ENCODE results near the gene RCOR1.
"Not testable (repeated sequence)": the region's sequence is repeated elsewhere in the genome, so short reads cannot be mapped to it uniquely, and the experiment has no call there.

RCOR1 gene

GRCh38 chr14:102571478-102572042 is 20.9 kb upstream of the RCOR1 start:
- no peak for DNase-seq

GRCh38 chr14:102573161-102573560 is 19.3 kb upstream of the RCOR1 start:
- not testable (repeated sequence) for DNase-seq

GRCh38 chr14:102573591-102574046 is 18.8 kb upstream of the RCOR1 start:
- DNase-seq: no peak

- DNase-seq: no peak
Measured at GRCh38 chr14:102574281-102575159, 17.9 kb upstream of the RCOR1 start.

- DNase-seq: no peak
Measured at GRCh38 chr14:102575160-102575845, 17.1 kb upstream of the RCOR1 start.

- not testable (repeated sequence) for DNase-seq
Measured at GRCh38 chr14:102575846-102576428, 16.5 kb upstream of the RCOR1 start.

GRCh38 chr14:102578821-102579220 is 13.6 kb upstream of the RCOR1 start:
- DNase-seq: no peak

- no peak for DNase-seq
Measured at GRCh38 chr14:102579696-102580549, 12.5 kb upstream of the RCOR1 start.

- DNase-seq: no peak
Measured at GRCh38 chr14:102580550-102581110, 11.8 kb upstream of the RCOR1 start.

- no peak for DNase-seq
Measured at GRCh38 chr14:102581193-102581592, 11.3 kb upstream of the RCOR1 start.

GRCh38 chr14:102583726-102584125 is 8.7 kb upstream of the RCOR1 start:
- no peak for DNase-seq

GRCh38 chr14:102584871-102585869 is 7.3 kb upstream of the RCOR1 start:
- no peak for DNase-seq

GRCh38 chr14:102586420-102587104 is 5.9 kb upstream of the RCOR1 start:
- DNase-seq: no peak

- no peak for DNase-seq
Measured at GRCh38 chr14:102588821-102589220, 3.6 kb upstream of the RCOR1 start.

GRCh38 chr14:102589761-102590290 is 2.6 kb upstream of the RCOR1 start:
- no peak for DNase-seq

- peak; percentile 22 for DNase-seq
Measured at GRCh38 chr14:102590667-102591099, 1.8 kb upstream of the RCOR1 start.

- peak; percentile 34 for DNase-seq
Measured at GRCh38 chr14:102591372-102591943, 991 bp upstream of the RCOR1 start.

- no peak for DNase-seq
Measured at GRCh38 chr14:102592763-102593060, 263 bp downstream of the RCOR1 start.

GRCh38 chr14:102593061-102593824 is 794 bp downstream of the RCOR1 start:
- peak; percentile 65 for DNase-seq

Measured in CD4-positive, alpha-beta T cell treated with Interleukin-21 for 1 hour (primary cell).